Neural progenitor cell (in vitro differentiated cells): ENCODE data around the gene IFT172. TPM values are rescaled to one million over a fixed set of nuclear protein-coding genes. Genes with fewer than 3 reads are reported as not detected.

Source experiments
- DNase-seq: peaks from one replicate; pipeline ENCODE4 v3.0.0-alpha.2; 2016; ENCODE audit warnings: low spot score
- H2AFZ ChIP-seq: fragments of 200-600 bp; sonication (generic); replicated peaks from 2 replicates; pipeline ENCODE4 v1.6.1; 2016; ENCODE audit warnings: antibody characterized with exemption
- H3F3A ChIP-seq: fragments of 200-600 bp; sonication (generic); 2 replicates; pipeline ENCODE4 v1.6.1; 2016; ENCODE audit warnings: antibody characterized with exemption, low read depth
- H3K27ac ChIP-seq: fragments of 200-600 bp; sonication (generic); 2 replicates; pipeline ENCODE4 v1.5.1; 2016; ENCODE audit warnings: mild to moderate bottlenecking
- H3K27me3 ChIP-seq: fragments of 200-600 bp; sonication (generic); 2 replicates; pipeline ENCODE4 v1.6.1; 2016; ENCODE audit warnings: mild to moderate bottlenecking, moderate library complexity
- H3K36me3 ChIP-seq: fragments of 200-600 bp; sonication (generic); 2 replicates; pipeline ENCODE4 v1.5.1; 2016
- H3K4me1 ChIP-seq: fragments of 200-600 bp; sonication (generic); 2 replicates; pipeline ENCODE4 v1.6.1; 2016; ENCODE audit warnings: mixed run types
- H3K4me2 ChIP-seq: fragments of 200-600 bp; sonication (generic); 2 replicates; pipeline ENCODE4 v1.6.1; 2016
- H3K4me3 ChIP-seq: fragments of 200-600 bp; sonication (generic); 2 replicates; pipeline ENCODE4 v1.5.1; 2016
- H3K79me2 ChIP-seq: fragments of 200-600 bp; sonication (generic); 2 replicates; pipeline ENCODE4 v1.6.1; 2016; ENCODE audit warnings: low read depth
- H3K9ac ChIP-seq: fragments of 200-600 bp; sonication (generic); 2 replicates; pipeline ENCODE4 v1.6.1; 2016
- H3K9me3 ChIP-seq: fragments of 200-600 bp; sonication (generic); 2 replicates; pipeline ENCODE4 v1.5.1; 2016; ENCODE audit warnings: low read depth
- H4K20me1 ChIP-seq: fragments of 200-600 bp; sonication (generic); 2 replicates; pipeline ENCODE4 v1.6.1; 2016; ENCODE audit warnings: low read depth
- H3K27ac Mint-ChIP-seq: 3 replicates; pipeline ENCODE4 v1.8.0; 2021; ENCODE audit warnings: mixed read lengths
- H3K27me3 Mint-ChIP-seq: 2 replicates; pipeline ENCODE4 v1.8.0; 2022; ENCODE audit warnings: low read depth, mild to moderate bottlenecking, inconsistent platforms, moderate library complexity, mixed read lengths; ENCODE audit not compliant: insufficient read depth
- H3K36me3 Mint-ChIP-seq: 3 replicates; pipeline ENCODE4 v1.8.0; 2021; ENCODE audit warnings: mixed read lengths
- H3K4me1 Mint-ChIP-seq: 3 replicates; pipeline ENCODE4 v1.8.0; 2021; ENCODE audit warnings: mixed read lengths
- H3K4me3 Mint-ChIP-seq: 3 replicates; pipeline ENCODE4 v1.8.0; 2021; ENCODE audit warnings: mild to moderate bottlenecking, moderate library complexity, mixed read lengths
- H3K9me3 Mint-ChIP-seq: 3 replicates; pipeline ENCODE4 v1.8.0; 2020; ENCODE audit warnings: mixed read lengths
- EZH2 ChIP-seq: fragments of 200-600 bp; sonication (generic); IDR thresholded peaks from 2 replicates; pipeline ENCODE4 v1.6.1; 2017; ENCODE audit warnings: antibody characterized with exemption, mild to moderate bottlenecking, moderate library complexity
- EZH2phosphoT487 ChIP-seq: fragments of 200-600 bp; sonication (generic); IDR thresholded peaks from 2 replicates; pipeline ENCODE4 v1.6.1; 2017; ENCODE audit warnings: antibody characterized with exemption
- total RNA-seq: library from RNA; depleted of rRNA; stranded (reverse); fragments of >200 nt; gene quantifications from 2 replicates; pipeline ENCODE4 v1.2.3, GENCODE V29; 2015; ENCODE audit warnings: low replicate concordance
- TF ChIP-seq, protein P1 (sequence below): fragments of 200-600 bp; sonication (generic); IDR thresholded peaks from 2 replicates; pipeline ENCODE4 v1.5.1; 2017; ENCODE audit warnings: antibody characterized with exemption, mild to moderate bottlenecking

IFT172 gene
- total RNA-seq, 1 donor from 2014 or later, result 20.3 TPM

DNA sequence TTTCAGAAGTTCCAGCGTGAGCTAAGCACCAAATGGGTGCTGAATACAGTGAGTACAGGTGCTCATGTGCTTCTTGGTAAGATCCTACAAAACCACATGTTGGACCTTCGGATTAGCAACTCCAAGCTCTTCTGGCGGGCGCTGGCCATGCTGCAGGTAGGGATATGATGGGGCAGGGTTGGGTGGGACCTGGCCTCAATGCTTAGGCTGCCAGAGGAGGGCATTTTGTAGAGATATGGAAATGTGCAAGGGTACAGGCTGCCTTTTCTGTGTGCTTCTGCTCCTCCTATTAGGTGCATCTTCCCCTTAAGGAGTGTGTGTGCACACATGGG is 29.2 kb upstream of the IFT172 start:
- Histone ChIP-seq H3K4me3 (no peak overlapping the region), H3K9ac (no peak overlapping the region), H4K20me1 (no peaks in the 10 kb centered on the region), H3K79me2 (no peaks in the 10 kb centered on the region), H2AFZ (no peak overlapping the region), H3K4me2 (no peak overlapping the region), H3F3A (no peaks in the 10 kb centered on the region), H3K27ac (no peak overlapping the region), H3K9me3 (no peaks in the 10 kb centered on the region), H3K27me3 (no peaks in the 10 kb centered on the region), H3K4me1 (no peaks in the 10 kb centered on the region), H3K36me3 (no peaks in the 10 kb centered on the region)
- no peak for DNase-seq
- H3K27ac Mint-ChIP-seq, result no peak overlapping the region
- no peaks in the 10 kb centered on the region for H3K9me3 Mint-ChIP-seq
- H3K4me3 Mint-ChIP-seq, result peak overlapping the region; percentile 53
- TF ChIP-seq, protein P1, sequence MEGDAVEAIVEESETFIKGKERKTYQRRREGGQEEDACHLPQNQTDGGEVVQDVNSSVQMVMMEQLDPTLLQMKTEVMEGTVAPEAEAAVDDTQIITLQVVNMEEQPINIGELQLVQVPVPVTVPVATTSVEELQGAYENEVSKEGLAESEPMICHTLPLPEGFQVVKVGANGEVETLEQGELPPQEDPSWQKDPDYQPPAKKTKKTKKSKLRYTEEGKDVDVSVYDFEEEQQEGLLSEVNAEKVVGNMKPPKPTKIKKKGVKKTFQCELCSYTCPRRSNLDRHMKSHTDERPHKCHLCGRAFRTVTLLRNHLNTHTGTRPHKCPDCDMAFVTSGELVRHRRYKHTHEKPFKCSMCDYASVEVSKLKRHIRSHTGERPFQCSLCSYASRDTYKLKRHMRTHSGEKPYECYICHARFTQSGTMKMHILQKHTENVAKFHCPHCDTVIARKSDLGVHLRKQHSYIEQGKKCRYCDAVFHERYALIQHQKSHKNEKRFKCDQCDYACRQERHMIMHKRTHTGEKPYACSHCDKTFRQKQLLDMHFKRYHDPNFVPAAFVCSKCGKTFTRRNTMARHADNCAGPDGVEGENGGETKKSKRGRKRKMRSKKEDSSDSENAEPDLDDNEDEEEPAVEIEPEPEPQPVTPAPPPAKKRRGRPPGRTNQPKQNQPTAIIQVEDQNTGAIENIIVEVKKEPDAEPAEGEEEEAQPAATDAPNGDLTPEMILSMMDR, result no peak
- TF ChIP-seq EZH2phosphoT487 (no peak), EZH2 (no peak)
- H3K27me3 Mint-ChIP-seq, result no peaks in the 10 kb centered on the region
- H3K4me1 Mint-ChIP-seq, result no peaks in the 10 kb centered on the region
- no peaks in the 10 kb centered on the region for H3K36me3 Mint-ChIP-seq

DNA sequence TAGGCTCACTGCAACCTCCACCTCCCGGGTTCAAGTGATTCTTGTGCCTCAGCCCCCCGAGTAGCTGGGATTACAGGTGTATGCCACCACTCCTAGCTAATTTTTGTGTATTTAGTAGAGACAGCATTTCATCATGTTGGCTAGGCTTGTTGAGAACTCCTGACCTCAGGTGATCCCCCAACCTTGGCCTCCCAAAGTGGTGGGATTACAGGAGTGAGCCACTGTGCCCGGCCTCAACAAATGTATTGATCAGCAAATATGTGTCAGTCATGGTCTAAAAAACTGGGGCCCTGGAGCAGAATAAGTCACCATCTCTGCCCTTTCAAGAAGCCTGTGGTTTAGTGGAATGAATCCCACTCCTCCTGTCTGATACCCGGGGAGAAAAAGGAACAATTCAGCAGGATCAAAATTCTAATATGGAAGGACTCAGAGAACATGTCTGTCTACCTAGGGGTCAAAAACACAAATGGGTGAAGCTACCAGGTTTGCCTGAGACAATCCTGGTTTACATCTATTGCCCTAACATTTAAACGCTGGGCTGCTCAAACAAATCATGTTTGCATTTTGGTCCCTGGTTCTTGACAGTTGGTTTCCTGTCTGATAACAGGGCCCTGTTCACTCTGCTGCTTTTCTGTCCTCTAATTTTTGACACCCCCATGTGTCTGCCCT is 28.7 kb upstream of the IFT172 start:
- Histone ChIP-seq H3K36me3 (no peaks in the 10 kb centered on the region), H3K27ac (no peak overlapping the region), H3K79me2 (no peaks in the 10 kb centered on the region), H3K4me3 (no peak overlapping the region), H3F3A (no peaks in the 10 kb centered on the region), H4K20me1 (no peaks in the 10 kb centered on the region), H3K27me3 (no peaks in the 10 kb centered on the region), H3K4me1 (no peaks in the 10 kb centered on the region), H3K4me2 (no peak overlapping the region), H3K9ac (no peak overlapping the region), H2AFZ (no peak overlapping the region), H3K9me3 (no peaks in the 10 kb centered on the region)
- DNase-seq, result no peak
- Mint-ChIP-seq H3K9me3 (no peaks in the 10 kb centered on the region), H3K27me3 (no peaks in the 10 kb centered on the region), H3K4me3 (no peak overlapping the region), H3K4me1 (no peaks in the 10 kb centered on the region), H3K36me3 (no peaks in the 10 kb centered on the region), H3K27ac (no peak overlapping the region)
- TF ChIP-seq, protein P1, result no peak
- TF ChIP-seq EZH2phosphoT487, result no peak

DNA sequence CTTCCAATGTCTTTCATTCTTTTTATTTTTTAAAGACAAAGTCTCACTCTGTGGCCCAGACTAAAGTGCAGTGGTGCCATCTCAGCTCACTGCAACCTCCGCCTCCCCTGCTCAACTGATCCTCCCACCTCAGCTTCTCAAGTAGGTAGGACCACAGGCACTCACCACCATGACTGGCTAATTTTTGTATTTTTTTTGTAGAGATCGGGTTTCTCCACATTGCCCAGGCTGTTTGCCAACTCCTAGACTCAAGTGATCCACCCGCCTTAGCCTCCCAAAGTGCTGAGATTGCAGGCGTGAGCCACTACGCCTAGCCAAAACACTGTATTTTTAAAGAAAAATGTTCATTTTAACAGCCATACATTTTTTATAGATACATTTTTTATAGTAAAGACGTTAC is 19.8 kb upstream of the IFT172 start:
- H2AFZ ChIP-seq, result no peak overlapping the region
- no peaks in the 10 kb centered on the region for H3K4me1 ChIP-seq
- H3K4me3 ChIP-seq, result no peak overlapping the region
- no peaks in the 10 kb centered on the region for H3K9me3 Mint-ChIP-seq
- H3K4me1 Mint-ChIP-seq, result no peaks in the 10 kb centered on the region
- no peak for DNase-seq
- H4K20me1 ChIP-seq, result no peaks in the 10 kb centered on the region
- H3K9me3 ChIP-seq, result no peaks in the 10 kb centered on the region
- no peaks in the 10 kb centered on the region for H3K36me3 ChIP-seq
- H3K9ac ChIP-seq, result no peak overlapping the region
- no peak overlapping the region for H3K27ac Mint-ChIP-seq
- H3K4me3 Mint-ChIP-seq, result no peak overlapping the region
- no peak for TF ChIP-seq EZH2
- no peak for TF ChIP-seq EZH2phosphoT487
- TF ChIP-seq, protein P1, result no peak
- no peaks in the 10 kb centered on the region for H3K36me3 Mint-ChIP-seq
- no peaks in the 10 kb centered on the region for H3K27me3 Mint-ChIP-seq
- no peaks in the 10 kb centered on the region for H3K79me2 ChIP-seq
- no peaks in the 10 kb centered on the region for H3F3A ChIP-seq
- no peak overlapping the region for H3K4me2 ChIP-seq
- H3K27ac ChIP-seq, result no peak overlapping the region
- H3K27me3 ChIP-seq, result no peaks in the 10 kb centered on the region
